BE2C (cell line): ENCODE data around the gene CD83.

ENCODE experiments used
- DNase-seq: peaks from one replicate; pipeline ENCODE4 v3.0.0-alpha.2; 2020
- H3K27me3 ChIP-seq: fragments of 250-450 bp; sonication (Bioruptor Pico); 2 replicates; pipeline ENCODE4 v1.5.1; 2020; ENCODE audit warnings: mild to moderate bottlenecking
- H3K36me3 ChIP-seq: fragments of 250-450 bp; sonication (Bioruptor Pico); 2 replicates; pipeline ENCODE4 v1.5.1; 2020; ENCODE audit warnings: mild to moderate bottlenecking
- H3K4me1 ChIP-seq: fragments of 250-450 bp; sonication (Bioruptor Pico); 2 replicates; pipeline ENCODE4 v1.5.1; 2020
- H3K4me3 ChIP-seq: 2 replicates; pipeline ENCODE4 v1.5.1; 2011; ENCODE audit warnings: low read depth, low read length
- H3K9me3 ChIP-seq: fragments of 250-450 bp; sonication (Bioruptor Pico); 2 replicates; pipeline ENCODE4 v1.5.1; 2020
- CTCF ChIP-seq: IDR thresholded peaks from 2 replicates; pipeline ENCODE4 v1.5.1; 2012; ENCODE audit warnings: mild to moderate bottlenecking, low read depth, low read length

Gene CD83

GRCh38 chr6:14074476-14075094 is 43.0 kb upstream of the CD83 start:
- Histone ChIP-seq H3K9me3 (no peaks in the 10 kb centered on the region), H3K36me3 (no peaks in the 10 kb centered on the region), H3K4me3 (peak overlapping the region; percentile 43), H3K4me1 (no peaks in the 10 kb centered on the region), H3K27me3 (no peaks in the 10 kb centered on the region)
- no peak for DNase-seq
- TF ChIP-seq CTCF: no peak

GRCh38 chr6:14075095-14075503 is 42.5 kb upstream of the CD83 start:
- Histone ChIP-seq H3K27me3 (no peaks in the 10 kb centered on the region), H3K9me3 (no peaks in the 10 kb centered on the region), H3K4me3 (peak overlapping the region; percentile 43), H3K4me1 (no peaks in the 10 kb centered on the region), H3K36me3 (no peaks in the 10 kb centered on the region)
- peak; percentile 13 for DNase-seq
- TF ChIP-seq CTCF: no peak

GRCh38 chr6:14077193-14077867 is 40.2 kb upstream of the CD83 start:
- Histone ChIP-seq H3K27me3 (0 out of 2 replicates have a peak, but pooled peaks cover 3% of the 10 kb centered on the region), H3K9me3 (no peaks in the 10 kb centered on the region), H3K4me3 (no peak overlapping the region), H3K4me1 (no peaks in the 10 kb centered on the region), H3K36me3 (no peaks in the 10 kb centered on the region)
- no peak for TF ChIP-seq CTCF
- no peak for DNase-seq

- DNase-seq: no peak
- Histone ChIP-seq H3K36me3 (no peaks in the 10 kb centered on the region), H3K4me3 (no peak overlapping the region), H3K4me1 (no peaks in the 10 kb centered on the region), H3K9me3 (no peaks in the 10 kb centered on the region), H3K27me3 (0 out of 2 replicates have a peak, but pooled peaks cover 3% of the 10 kb centered on the region)
- no peak for TF ChIP-seq CTCF
Observed at GRCh38 chr6:14079433-14079832, 38.1 kb upstream of the CD83 start.

- no peak for DNase-seq
- H3K4me1 ChIP-seq: no peaks in the 10 kb centered on the region
- no peak overlapping the region for H3K4me3 ChIP-seq
Observed at GRCh38 chr6:14079971-14080370, 37.6 kb upstream of the CD83 start.

More at GRCh38 chr6:14079971-14080370, 37.6 kb upstream of the CD83 start:
- TF ChIP-seq CTCF: no peak
- 0 out of 2 replicates have a peak, but pooled peaks cover 3% of the 10 kb centered on the region for H3K27me3 ChIP-seq
- no peaks in the 10 kb centered on the region for H3K36me3 ChIP-seq
- no peaks in the 10 kb centered on the region for H3K9me3 ChIP-seq
